Measurements from ENCODE around the gene CYP46A1.

CYP46A1 gene

DNA sequence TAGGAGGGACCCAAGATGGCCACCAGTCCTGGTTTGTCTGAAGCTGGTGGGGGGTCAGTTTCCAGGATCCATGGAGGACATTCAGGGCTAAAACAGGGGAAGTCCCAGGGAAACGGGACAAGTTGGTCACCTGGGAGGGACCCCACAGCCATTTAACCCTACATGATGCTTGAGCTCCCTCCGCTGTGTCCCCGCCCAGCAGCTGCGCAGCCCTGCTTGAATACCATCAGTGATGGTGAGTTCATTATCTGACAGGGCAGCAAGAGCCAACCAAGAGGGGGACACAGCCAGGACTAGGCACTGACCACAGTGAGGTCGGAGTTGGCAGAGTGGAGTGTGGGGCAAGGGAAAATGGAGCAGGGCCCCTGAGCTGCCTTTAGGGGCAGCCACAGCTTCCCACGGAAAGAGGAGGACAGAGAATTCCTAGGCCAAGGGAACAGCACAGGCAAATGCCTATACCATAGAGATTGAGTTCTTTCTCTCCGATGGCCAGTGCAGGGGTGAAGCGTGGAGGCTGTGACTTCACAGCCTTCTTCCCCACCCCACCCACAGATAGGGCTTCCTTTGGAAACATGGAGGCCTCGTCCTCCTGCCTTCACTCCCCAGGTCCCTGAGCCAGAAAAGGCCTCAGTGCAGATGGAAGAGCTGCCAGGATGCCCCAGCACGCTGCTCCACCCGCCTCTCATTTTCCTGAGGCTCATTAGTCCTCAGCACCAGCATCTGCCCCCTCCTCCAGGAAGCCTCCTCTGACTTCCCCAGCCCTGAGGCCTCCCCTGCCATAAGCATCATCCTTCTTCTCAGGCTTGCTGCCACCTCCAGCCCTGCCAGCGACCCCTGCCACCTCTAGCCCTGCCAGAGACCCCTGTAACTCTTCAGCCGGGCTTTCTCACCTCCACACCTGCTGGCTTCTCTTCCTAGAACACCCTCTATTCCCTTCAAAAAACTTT lies 51.4 kb downstream of the CYP46A1 start:
- DNase-seq = no peak
- in situ Hi-C loops (cut with MboI; ENCODE audit: low pct_unique_long_range_greater_than_20kb, low sequenced_read_pairs) = no loop called here

DNA sequence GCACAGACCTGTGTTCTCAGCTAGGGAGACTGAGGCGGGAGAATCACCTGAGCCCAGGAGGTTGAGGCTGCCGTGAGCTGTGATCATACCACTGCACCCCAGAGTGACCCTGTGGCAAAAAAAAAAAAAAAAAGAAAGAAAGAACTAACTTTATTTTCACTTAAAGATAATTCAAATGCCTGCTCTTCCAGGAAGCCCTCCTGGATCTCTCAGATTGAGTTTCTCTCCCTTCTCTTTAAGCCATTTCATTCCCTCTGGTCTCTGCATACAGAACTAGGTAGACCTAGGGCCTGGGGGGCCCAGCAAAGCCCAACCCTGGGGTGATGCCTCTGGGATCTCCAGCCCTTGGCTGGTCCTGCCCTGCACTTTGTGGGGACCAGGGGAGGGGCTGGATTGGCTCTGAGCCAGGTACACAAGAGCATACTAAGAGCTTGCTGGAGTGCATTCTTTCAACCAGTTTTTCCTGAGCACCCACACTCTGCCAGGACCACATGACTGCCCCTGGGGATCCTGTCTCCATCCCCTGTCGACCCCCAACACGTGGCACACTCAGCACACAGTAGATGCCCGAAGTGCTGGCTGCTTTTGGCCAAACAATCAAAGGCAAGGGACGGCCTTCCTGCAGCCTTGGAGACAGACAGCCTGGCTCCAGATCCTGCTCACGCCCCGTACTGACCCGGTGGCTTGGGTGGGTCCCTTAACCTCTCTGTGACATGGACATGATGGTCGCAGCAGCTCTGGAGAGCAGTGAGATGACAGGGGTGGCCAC lies 52.7 kb downstream of the CYP46A1 start:
- DNase-seq = no peak
- in situ Hi-C loops (cut with MboI; ENCODE audit: low pct_unique_long_range_greater_than_20kb, low sequenced_read_pairs) = no loop called here

DNA sequence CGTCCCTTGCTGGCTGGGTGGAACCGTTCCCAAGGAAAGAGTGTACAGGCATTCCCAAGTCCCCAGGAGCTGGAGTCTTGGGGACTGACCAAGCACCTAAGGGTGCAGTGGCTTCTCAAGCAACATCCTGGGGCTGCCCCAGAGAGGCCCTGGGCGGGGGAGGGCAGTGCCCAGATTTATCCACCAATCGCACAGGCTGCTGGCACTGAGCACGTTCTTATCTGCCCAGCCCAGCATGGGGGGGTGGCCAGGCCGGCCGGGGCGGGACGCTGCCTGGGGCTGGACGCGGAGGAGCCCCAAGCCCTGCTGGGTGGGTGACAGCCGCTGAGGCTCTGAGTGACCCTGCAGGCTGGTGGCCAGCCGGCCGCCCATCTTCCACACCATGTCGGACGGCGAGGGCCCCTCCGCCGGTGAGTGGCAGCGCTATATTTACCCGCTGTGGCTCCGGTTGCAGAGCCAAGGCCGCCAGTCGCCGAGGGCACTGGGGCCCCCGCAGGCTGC lies 53.4 kb downstream of the CYP46A1 start:
- in situ Hi-C loops (cut with MboI; ENCODE audit: low pct_unique_long_range_greater_than_20kb, low sequenced_read_pairs) = no loop called here
- no peak for DNase-seq

DNA sequence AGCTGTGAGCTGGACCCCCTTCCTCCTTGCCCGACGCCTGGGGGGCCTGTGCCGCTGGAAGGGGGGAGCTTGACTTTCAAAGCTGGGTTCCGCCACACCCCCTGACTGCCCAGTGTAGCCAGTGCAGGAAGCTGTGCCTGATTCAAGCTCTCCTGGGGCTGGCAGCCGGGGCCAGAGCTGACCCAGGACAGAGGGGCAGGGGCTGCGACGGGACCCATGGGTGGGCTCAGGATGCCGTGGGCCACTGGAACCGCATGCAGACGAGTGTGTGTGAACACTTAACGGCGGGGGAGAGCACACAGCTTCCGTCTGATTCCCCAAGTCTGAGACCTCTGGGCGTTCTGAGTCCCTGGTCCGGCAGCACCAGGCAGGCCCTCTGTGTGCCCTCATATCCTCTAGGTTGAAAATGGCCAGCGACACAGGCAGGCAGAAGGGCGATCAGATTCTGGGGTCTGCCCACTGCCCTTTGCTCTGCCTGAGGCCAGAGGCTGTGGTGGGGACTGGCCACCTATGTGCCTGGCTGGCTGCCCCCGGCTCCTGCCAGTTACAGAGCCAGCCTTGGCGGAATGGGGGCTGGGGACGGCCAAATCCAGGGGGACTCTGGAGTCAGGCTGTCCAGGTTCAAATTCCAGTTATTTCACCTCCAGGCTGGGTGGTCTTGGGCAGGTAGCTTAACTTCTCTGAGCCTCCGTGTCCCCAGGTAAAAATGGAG lies 54.0 kb downstream of the CYP46A1 start:
- in situ Hi-C loops (cut with MboI; ENCODE audit: low pct_unique_long_range_greater_than_20kb, low sequenced_read_pairs) = no loop called here
- DNase-seq = no peak

DNA sequence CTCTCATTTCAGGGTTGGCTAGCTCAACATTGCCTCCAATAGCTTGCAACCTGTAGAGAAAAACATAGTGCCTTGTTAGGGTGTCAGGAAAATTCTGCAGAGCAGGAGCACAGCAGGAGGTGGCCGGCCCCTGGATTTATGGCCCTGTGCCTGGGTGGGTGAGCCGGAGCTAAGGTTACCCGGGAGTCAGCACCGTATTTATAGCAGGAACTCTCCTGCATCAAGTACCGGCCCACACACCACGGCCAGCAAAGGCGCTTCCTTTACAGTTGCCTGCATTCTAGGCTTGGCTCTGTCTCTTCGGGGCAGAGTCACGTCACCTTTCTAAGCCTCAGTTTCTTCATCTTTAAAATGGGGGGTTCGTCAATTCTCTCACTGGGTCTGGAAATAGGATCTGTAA lies 56.3 kb downstream of the CYP46A1 start:
- DNase-seq = no peak
- in situ Hi-C loops (cut with MboI; ENCODE audit: low pct_unique_long_range_greater_than_20kb, low sequenced_read_pairs) = no loop called here

DNA sequence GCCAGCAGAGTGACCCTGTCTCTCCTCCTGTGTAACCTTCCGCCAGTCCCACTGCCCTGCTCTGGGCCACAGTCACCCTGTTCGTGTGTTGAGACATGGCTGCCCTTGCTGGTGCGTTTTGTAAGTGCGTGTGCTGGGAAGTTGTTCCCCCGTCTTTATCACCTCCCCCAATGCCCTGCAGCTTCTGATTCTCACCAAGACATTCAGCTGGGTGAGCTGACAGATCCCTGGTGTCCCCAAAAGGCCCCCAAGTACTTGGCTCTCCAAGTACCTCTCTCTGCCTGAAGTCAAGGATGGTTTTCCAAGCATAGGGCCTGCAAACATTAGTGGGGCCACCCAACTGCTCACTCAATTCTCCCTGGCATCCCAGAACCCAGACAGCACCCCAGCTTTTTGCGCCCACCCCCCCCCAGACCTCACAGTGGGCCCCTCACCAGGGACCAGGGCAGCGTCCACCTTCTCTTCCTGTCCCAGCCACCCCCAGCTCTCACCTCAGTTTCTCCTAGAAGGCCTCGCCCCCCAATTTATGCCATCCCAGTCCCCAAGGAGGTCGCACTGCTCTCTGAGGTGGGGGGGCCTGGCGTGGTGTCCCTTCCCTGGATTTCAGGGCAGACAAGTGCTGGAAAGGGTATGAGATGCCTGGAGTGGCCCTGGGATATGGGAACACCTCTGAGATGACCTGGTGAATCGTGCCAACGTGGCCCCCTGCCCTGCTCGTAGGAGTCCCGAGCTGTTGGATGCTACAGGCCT lies 57.3 kb downstream of the CYP46A1 start:
- DNase-seq = no peak
- in situ Hi-C loops (cut with MboI; ENCODE audit: low pct_unique_long_range_greater_than_20kb, low sequenced_read_pairs) = no loop called here

DNA sequence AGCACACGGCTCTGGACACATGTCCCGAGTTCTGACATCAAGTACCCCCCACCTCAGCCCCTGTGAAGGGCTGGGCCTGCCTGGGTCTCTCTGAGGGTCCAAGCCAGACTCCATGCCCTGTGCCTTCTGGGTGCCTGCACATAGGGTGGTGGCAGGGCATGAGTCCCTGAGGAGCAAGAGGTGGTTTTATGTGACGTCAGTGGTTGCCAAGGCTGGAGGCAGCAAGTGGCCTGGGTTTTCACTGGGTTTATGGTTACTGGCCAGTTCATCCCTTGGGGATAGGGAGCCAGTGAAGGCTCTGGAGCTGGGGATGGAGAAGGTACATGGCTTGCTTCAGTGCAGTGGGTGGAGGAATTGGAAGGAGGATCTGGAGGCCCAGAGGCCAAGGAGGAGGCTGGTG lies 58.0 kb downstream of the CYP46A1 start:
- in situ Hi-C loops (cut with MboI; ENCODE audit: low pct_unique_long_range_greater_than_20kb, low sequenced_read_pairs) = no loop called here

DNA sequence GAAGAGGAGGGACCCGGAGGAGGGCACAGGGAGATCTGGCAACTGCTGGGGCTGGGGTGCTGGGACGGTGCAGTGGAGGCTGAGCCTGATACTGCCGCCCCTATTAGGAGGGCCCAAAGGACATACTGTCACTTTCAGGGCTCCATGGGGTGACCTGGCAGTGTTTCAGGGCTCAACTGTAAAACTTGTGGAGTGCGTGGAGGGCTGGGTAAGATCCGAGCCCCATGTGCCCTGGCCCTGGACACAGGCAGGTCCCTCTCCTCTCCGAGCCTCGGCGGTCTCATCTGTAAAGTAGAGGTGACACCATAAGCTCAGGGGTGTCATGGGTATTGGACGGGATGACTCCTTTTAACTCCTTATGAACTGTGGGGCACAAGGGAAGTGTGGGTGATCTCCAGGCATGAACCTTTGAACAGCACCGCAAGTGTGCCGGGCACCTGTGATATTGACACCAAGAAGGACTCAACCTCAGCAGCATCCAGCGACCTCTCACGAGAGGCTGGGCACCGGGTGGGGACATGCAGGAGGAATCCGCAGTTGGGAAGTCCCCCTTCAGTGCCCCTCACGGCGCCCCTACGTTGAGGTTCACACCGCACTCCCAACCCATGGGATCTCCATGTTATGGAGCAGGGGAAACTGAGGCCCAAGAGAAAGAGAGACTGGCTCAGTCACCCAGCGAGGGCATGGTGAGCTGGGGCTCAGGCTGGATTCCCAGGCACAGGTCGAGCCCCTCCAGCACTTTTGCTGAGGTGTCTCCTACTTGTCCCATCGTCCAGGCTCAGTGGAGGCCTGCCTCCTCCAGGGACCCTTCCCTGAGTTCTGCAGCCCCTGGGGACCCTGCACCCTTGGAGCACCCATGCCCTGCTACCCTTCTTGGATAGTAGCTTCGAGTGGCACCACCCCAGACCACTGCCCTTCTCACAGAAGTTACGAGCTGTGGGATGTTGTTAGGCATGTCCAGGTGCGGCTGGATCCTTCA lies 58.7 kb downstream of the CYP46A1 start:
- DNase-seq = no peak
- in situ Hi-C loops (cut with MboI; ENCODE audit: low pct_unique_long_range_greater_than_20kb, low sequenced_read_pairs) = no loop called here

More for the DNA sequence above, 58.0 kb downstream of the CYP46A1 start:
- DNase-seq = no peak

DNA sequence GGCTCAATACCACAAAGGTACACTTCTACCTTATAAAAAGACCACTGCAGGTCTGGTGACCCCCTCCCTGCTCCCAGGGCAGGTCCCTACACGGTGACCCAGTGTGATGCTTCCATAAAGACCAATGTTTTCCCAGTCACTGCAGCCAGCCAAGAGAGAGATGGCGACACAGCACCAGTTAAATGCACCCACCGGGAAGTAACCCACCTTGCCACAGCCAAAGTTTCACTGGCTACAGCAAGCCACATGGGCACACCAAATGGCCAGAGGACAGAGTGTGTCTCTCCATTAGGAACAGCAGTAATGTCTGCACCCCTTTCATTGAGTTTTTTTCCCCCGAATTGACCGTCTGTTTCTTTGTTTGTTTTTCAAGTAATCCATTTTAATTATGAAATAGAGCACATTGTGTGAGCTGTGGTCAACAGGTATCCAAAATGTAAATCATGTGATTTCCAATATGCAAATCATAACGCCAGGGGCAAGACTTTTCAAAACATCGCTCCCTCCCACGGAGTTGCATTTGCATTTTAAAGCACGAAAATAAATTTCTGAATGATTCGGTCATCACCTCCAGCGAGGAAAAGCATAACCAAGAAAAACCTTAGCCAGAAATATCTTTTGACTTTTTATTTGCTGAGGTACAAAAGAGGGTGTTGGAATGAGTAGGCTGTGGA lies 60.2 kb downstream of the CYP46A1 start:
- in situ Hi-C loops (cut with MboI; ENCODE audit: low pct_unique_long_range_greater_than_20kb, low sequenced_read_pairs) = no loop called here
- DNase-seq = no peak

DNA sequence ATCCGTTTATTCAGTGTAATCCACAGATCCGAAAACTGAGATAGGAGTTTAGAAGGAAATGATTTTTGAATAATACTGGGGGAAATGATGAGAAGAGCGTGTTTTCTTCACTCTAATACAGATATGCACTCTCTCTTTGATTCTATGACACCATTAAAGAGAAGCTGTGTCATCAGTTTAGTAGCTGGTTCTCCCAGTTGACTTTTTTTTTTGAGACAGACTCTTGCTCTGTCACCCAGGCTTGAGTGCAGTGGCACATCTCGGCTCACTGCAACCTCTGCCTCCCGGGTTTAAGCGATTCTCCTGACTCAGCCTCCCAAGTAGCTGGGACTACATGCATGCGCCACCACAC lies 60.8 kb downstream of the CYP46A1 start:
- DNase-seq = no peak
- in situ Hi-C loops (cut with MboI; ENCODE audit: low pct_unique_long_range_greater_than_20kb, low sequenced_read_pairs) = no loop called here

DNA sequence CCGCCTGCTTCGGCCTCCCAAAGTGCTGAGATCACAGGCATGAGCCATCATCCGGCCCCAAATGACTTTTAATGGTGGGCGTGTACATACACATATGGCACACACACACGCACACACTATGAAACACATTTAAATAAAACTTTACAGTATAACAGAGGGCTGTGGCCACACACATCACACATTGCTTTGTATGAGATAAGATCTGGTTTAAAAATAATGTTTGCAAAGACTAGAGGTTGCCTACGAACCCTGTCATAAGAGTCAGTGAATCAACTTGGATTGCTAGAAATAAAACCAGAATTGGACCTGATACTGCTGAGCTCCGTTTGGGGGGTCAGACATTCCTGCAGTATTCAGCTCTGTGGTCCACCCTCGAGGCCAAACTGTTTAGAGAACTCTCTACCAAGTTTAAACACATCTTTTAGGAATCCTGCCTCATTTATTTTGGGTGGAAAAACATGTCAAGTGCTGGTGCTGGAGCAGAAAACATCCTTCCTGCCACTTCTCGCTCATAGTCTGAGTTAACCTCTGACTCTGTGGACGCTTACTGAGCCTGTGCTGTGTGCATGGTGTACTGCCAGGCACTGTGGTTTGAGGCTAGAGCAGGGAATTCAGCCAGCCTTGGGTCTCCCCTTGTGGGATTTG lies 61.3 kb downstream of the CYP46A1 start:
- in situ Hi-C loops (cut with MboI; ENCODE audit: low pct_unique_long_range_greater_than_20kb, low sequenced_read_pairs) = no loop called here
- no peak for DNase-seq

DNA sequence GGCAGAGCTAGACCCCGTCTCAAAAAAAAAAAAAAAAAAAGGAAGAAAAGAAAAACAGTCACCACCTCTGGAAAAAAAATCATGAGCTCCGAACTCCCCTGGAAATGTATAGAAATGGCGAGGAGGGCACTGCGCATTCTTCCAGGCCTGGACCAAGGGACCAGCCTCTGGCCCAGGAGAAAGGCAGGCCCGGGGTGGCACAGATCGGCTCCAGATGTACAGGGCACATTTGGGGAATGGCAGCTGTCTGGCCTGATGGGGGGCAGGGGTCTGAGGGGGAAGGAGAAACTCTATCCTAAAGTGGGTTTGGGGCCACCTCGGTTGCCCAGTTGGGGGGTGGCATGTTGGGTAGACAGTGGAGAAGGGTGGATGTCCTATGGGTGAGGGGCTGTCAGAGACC lies 63.1 kb downstream of the CYP46A1 start:
- DNase-seq = no peak
- in situ Hi-C loops (cut with MboI; ENCODE audit: low pct_unique_long_range_greater_than_20kb, low sequenced_read_pairs) = no loop called here

DNA sequence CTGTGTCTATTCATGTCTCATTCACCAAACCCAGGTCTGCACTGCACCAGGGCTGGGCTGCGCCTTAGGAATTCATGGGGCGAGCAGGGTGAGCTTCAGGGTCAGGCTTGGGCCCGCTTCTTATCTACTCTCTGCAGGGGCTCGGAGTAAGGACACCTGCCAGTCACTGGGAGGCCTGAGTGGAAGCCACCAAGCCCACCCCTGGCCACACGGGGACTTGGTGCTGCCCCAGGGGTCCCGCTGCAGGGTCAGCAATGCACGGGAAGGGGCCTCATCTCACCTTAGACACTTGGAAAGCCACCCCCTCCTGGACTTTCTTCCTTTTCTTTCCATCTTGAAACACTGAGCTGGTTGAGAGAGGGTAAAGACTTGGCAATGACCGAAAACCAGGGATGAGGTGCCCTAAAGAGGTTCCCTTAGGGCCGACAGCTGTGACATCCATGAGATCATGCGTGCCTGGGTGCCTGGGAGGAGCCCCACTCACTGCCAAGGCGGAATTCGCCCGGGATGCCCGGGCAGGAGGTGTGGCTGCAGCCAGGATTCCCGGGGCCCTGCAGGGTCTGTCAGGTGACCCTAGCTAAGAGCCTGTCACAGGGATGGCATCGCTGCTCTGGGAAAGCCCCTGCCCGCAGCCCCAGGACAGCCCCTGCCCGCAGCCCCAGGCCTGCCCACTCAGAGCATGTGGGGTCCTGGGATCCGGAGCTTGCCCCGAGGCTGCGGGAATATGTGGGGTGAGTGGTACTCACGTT lies 63.7 kb downstream of the CYP46A1 start:
- in situ Hi-C loops (cut with MboI; ENCODE audit: low pct_unique_long_range_greater_than_20kb, low sequenced_read_pairs) = no loop called here
- DNase-seq = no peak

DNA sequence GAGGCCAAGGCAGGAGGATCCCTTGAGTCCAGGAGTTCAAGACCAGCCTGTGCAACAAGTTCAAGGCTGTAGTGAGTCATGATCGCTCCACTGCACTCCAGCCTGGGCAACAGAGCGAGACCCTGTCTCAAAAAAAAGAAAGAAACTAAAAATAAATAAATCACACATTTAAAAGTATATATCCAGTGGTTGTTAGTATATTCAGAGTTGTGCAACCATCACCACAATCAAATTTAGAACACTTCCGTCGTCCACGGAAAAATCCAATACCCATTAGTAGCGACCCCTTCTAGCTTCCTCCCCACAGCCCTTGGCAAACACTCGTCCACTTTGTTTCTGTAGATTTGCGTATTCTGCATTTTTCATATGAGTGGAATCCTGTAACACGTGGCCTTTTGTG lies 64.4 kb downstream of the CYP46A1 start:
- in situ Hi-C loops (cut with MboI; ENCODE audit: low pct_unique_long_range_greater_than_20kb, low sequenced_read_pairs) = no loop called here
- DNase-seq = no peak

DNA sequence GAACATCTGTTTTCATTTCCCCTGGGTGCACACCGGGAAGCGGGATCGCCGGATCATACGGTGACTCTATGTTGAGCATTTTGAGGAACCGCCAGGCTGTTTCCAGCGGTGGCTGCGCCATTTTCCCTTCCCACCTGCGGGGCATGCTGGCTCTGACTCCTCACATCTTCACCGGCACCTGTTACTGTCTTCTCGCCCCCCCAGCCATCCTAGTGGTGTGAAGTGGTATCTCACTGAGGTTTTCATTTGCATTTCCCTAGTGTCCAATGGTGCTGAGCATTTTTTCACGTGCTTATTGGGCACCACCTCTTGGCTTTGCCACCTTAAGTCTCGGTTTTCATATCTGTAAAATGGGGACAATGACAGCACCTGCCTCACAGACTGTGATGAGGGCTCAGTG lies 65.0 kb downstream of the CYP46A1 start:
- in situ Hi-C loops (cut with MboI; ENCODE audit: low pct_unique_long_range_greater_than_20kb, low sequenced_read_pairs) = no loop called here
- no peak for DNase-seq
